Stimulated activated CD8-positive, alpha-beta memory T cell treated with anti-CD3 and anti-CD28 coated beads, Interleukin-7, amount 100 ng/mL, for 1 hour (primary cell): Measurements from ENCODE around the gene STYXL2.

ENCODE experiments used
- DNase-seq, 2 donors: peaks; one replicate each; pipeline ENCODE4 v3.0.0-alpha.2; 2020; ENCODE audit warnings: low read depth in 2 of 2

STYXL2 gene

GRCh38 chr1:167093846-167094516 lies at the start of gene STYXL2:
Gene STYXL2, plus strand, starts transcription at chr1:167094075. Its CDS starts 775 bp downstream, at chr1:167094850.
- DNase-seq, result no peak

GRCh38 chr1:167051907-167052306 lies 42.0 kb upstream of the STYXL2 start:
- no peak for DNase-seq

GRCh38 chr1:167052389-167052788 lies 41.5 kb upstream of the STYXL2 start:
- DNase-seq, result no peak

- DNase-seq, result no peak
These were observed 39.3 kb upstream of the STYXL2 start for GRCh38 chr1:167054531-167054930.

- DNase-seq, result no peak
These were observed 38.8 kb upstream of the STYXL2 start for GRCh38 chr1:167054946-167055630.

- DNase-seq, result no peak
These were observed 37.2 kb upstream of the STYXL2 start for GRCh38 chr1:167056529-167057231.

- no peak for DNase-seq
These were observed 36.6 kb upstream of the STYXL2 start for GRCh38 chr1:167057241-167057688.

- peak; percentile 47 to 59 for DNase-seq
These were observed 34.6 kb upstream of the STYXL2 start for GRCh38 chr1:167059045-167059808.

- DNase-seq, result no peak
These were observed 34.1 kb upstream of the STYXL2 start for GRCh38 chr1:167059809-167060107.

GRCh38 chr1:167060141-167061072 lies 33.5 kb upstream of the STYXL2 start:
- DNase-seq, result no peak

- no peak for DNase-seq
These were observed 32.8 kb upstream of the STYXL2 start for GRCh38 chr1:167061073-167061464.

- DNase-seq, result no peak
These were observed 29.3 kb upstream of the STYXL2 start for GRCh38 chr1:167064621-167065020.

GRCh38 chr1:167065471-167065870 lies 28.4 kb upstream of the STYXL2 start:
- no peak for DNase-seq

- peak; percentile 61 to 72 for DNase-seq
These were observed 27.3 kb upstream of the STYXL2 start for GRCh38 chr1:167066333-167067122.

- DNase-seq, result no peak
These were observed 26.0 kb upstream of the STYXL2 start for GRCh38 chr1:167067904-167068303.

GRCh38 chr1:167068761-167069160 lies 25.1 kb upstream of the STYXL2 start:
- DNase-seq, result no peak

- no peak for DNase-seq
These were observed 22.6 kb upstream of the STYXL2 start for GRCh38 chr1:167071286-167071685.

GRCh38 chr1:167076136-167076710 lies 17.7 kb upstream of the STYXL2 start:
- DNase-seq, result no peak

- DNase-seq, result no peak
These were observed 16.6 kb upstream of the STYXL2 start for GRCh38 chr1:167077128-167077867.
